H9 (cell line): Measurements from ENCODE around the gene AGBL4. TPM values are rescaled to one million over a fixed set of nuclear protein-coding genes. Genes with fewer than 3 reads are reported as not detected.

Source experiments
- DNase-seq: peaks from one replicate; pipeline ENCODE4 v3.0.0-alpha.2; 2017
- H2AFZ ChIP-seq: one replicate; pipeline ENCODE4 v1.6.1; 2013; ENCODE audit warnings: mild to moderate bottlenecking, low read length, control low read depth, moderate library complexity
- H2AK5ac ChIP-seq: 2 replicates; pipeline ENCODE4 v1.6.1; 2013; ENCODE audit warnings: low read length, control low read depth, mixed read lengths; ENCODE audit not compliant: insufficient read length
- H2BK120ac ChIP-seq: one replicate; pipeline ENCODE4 v1.6.1; 2013; ENCODE audit warnings: low read depth, mild to moderate bottlenecking, low read length, control low read depth, inconsistent platforms; ENCODE audit not compliant: poor library complexity, severe bottlenecking
- H2BK12ac ChIP-seq: 2 replicates; pipeline ENCODE4 v1.6.1; 2013; ENCODE audit warnings: low read length, control low read depth, mixed read lengths, low read depth; ENCODE audit not compliant: insufficient read length
- H2BK15ac ChIP-seq: 2 replicates; pipeline ENCODE4 v1.6.1; 2013; ENCODE audit warnings: low read depth, low read length, control low read depth
- H2BK20ac ChIP-seq: one replicate; pipeline ENCODE4 v1.6.1; 2013; ENCODE audit warnings: low read depth, mild to moderate bottlenecking, low read length, control low read depth, inconsistent platforms; ENCODE audit not compliant: poor library complexity, severe bottlenecking
- H2BK5ac ChIP-seq: 2 replicates; pipeline ENCODE4 v1.6.1; 2013; ENCODE audit warnings: low read length, control low read depth, mixed read lengths; ENCODE audit not compliant: insufficient read length
- H3K14ac ChIP-seq: 2 replicates; pipeline ENCODE4 v1.6.1; 2013; ENCODE audit warnings: low read length, control low read depth; ENCODE audit not compliant: insufficient read depth
- H3K18ac ChIP-seq: 2 replicates; pipeline ENCODE4 v1.6.1; 2013; ENCODE audit warnings: low read depth, mild to moderate bottlenecking, mixed read lengths, low read length, control low read depth; ENCODE audit not compliant: insufficient read length
- H3K23ac ChIP-seq: 2 replicates; pipeline ENCODE4 v1.6.1; 2013; ENCODE audit warnings: low read length, control low read depth, mixed read lengths, low read depth; ENCODE audit not compliant: insufficient read length
- H3K23me2 ChIP-seq: 2 replicates; pipeline ENCODE4 v1.6.1; 2013; ENCODE audit warnings: low read depth, mild to moderate bottlenecking, mixed read lengths, low read length, control low read depth; ENCODE audit not compliant: insufficient read length, poor library complexity, severe bottlenecking
- H3K27ac ChIP-seq: 2 replicates; pipeline ENCODE4 v1.5.1; 2013; ENCODE audit warnings: low read length, control low read depth, mixed read lengths, low read depth; ENCODE audit not compliant: insufficient read length
- H3K27me3 ChIP-seq: 2 replicates; pipeline ENCODE4 v1.6.1; 2013; ENCODE audit warnings: low read length, control low read depth, inconsistent platforms; ENCODE audit not compliant: insufficient read depth
- H3K4ac ChIP-seq: 2 replicates; pipeline ENCODE4 v1.6.1; 2013; ENCODE audit warnings: low read depth, mild to moderate bottlenecking, control low read depth, inconsistent platforms, low read length, moderate library complexity
- H3K4me1 ChIP-seq: 2 replicates; pipeline ENCODE4 v1.6.1; 2013; ENCODE audit warnings: low read length, control low read depth, inconsistent platforms; ENCODE audit not compliant: insufficient read depth
- H3K4me2 ChIP-seq: 2 replicates; pipeline ENCODE4 v1.6.1; 2013; ENCODE audit warnings: low read length, control low read depth, mixed read lengths; ENCODE audit not compliant: insufficient read length, insufficient read depth
- H3K56ac ChIP-seq: 2 replicates; pipeline ENCODE4 v1.6.1; 2013; ENCODE audit warnings: low read depth, mild to moderate bottlenecking, mixed read lengths, low read length, control low read depth; ENCODE audit not compliant: insufficient read length
- H3K79me1 ChIP-seq: 2 replicates; pipeline ENCODE4 v1.6.1; 2013; ENCODE audit warnings: low read depth, mild to moderate bottlenecking, moderate library complexity, low read length, control low read depth, inconsistent platforms; ENCODE audit not compliant: insufficient read depth, poor library complexity, severe bottlenecking
- H3K79me2 ChIP-seq: 2 replicates; pipeline ENCODE4 v1.6.1; 2013; ENCODE audit warnings: low read length, control low read depth, inconsistent platforms; ENCODE audit not compliant: insufficient read depth
- H3K9ac ChIP-seq: 2 replicates; pipeline ENCODE4 v1.6.1; 2013; ENCODE audit warnings: low read length, control low read depth, mixed read lengths; ENCODE audit not compliant: insufficient read length; ENCODE audit errors: extremely low read depth
- H3K9me3 ChIP-seq: one replicate; pipeline ENCODE4 v1.6.1; 2013; ENCODE audit warnings: low read depth, low read length, inconsistent platforms; ENCODE audit not compliant: control insufficient read depth
- H3T11ph ChIP-seq: one replicate; pipeline ENCODE4 v1.6.1; 2013; ENCODE audit warnings: mild to moderate bottlenecking, low read length, control low read depth, inconsistent platforms
- H4K20me1 ChIP-seq: one replicate; pipeline ENCODE4 v1.6.1; 2013; ENCODE audit not compliant: control insufficient read depth, insufficient read length, insufficient read depth
- H4K5ac ChIP-seq: 2 replicates; pipeline ENCODE4 v1.6.1; 2013; ENCODE audit warnings: low read depth, mild to moderate bottlenecking, mixed read lengths, low read length, control low read depth; ENCODE audit not compliant: insufficient read length
- H4K8ac ChIP-seq: replicated peaks from 2 replicates; pipeline ENCODE4 v1.6.1; 2013; ENCODE audit warnings: low read length, control low read depth, mixed read lengths, low read depth; ENCODE audit not compliant: insufficient read length
- H4K91ac ChIP-seq: 2 replicates; pipeline ENCODE4 v1.6.1; 2013; ENCODE audit warnings: low read depth, mild to moderate bottlenecking, moderate library complexity, mixed read lengths, low read length, control low read depth; ENCODE audit not compliant: insufficient read length
- H3K27ac Mint-ChIP-seq, 3 experiments: 2 replicates in 2 of 3; 3 replicates in 1 of 3; pipeline ENCODE4 v1.8.0; 2020 to 2021; ENCODE audit warnings: mixed read lengths in 3 of 3, mild to moderate bottlenecking in 1 of 3, moderate library complexity in 1 of 3
- H3K27me3 Mint-ChIP-seq: 2 replicates; pipeline ENCODE4 v1.8.0; 2021; ENCODE audit warnings: low read depth, mild to moderate bottlenecking, moderate library complexity, mixed read lengths
- H3K36me3 Mint-ChIP-seq, 3 experiments: 2 replicates in 2 of 3; 3 replicates in 1 of 3; pipeline ENCODE4 v1.8.0; 2020 to 2021; ENCODE audit warnings: low read depth in 3 of 3, mixed read lengths in 3 of 3; ENCODE audit not compliant: insufficient read depth in 1 of 3
- H3K4me1 Mint-ChIP-seq, 2 experiments: 2 replicates each; pipeline ENCODE4 v1.8.0; 2020; ENCODE audit warnings: mixed read lengths in 2 of 2
- H3K4me3 Mint-ChIP-seq, 2 experiments: 2 replicates in 1 of 2; 3 replicates in 1 of 2; pipeline ENCODE4 v1.8.0; 2020 to 2021; ENCODE audit warnings: mild to moderate bottlenecking in 2 of 2, mixed read lengths in 2 of 2, moderate library complexity in 1 of 2
- H3K9me3 Mint-ChIP-seq, 2 experiments: 2 replicates in 1 of 2; 3 replicates in 1 of 2; pipeline ENCODE4 v1.8.0; 2020; ENCODE audit warnings: mild to moderate bottlenecking in 2 of 2, mixed read lengths in 2 of 2, moderate library complexity in 1 of 2
- CTCF ChIP-seq: fragments of 200-600 bp; sonication (generic); conservative IDR thresholded peaks from 3 replicates; pipeline ENCODE4 v1.8.0; 2021; ENCODE audit warnings: antibody characterized with exemption, mild to moderate bottlenecking
- WGBS: extraction: QIAGEN DNeasy Blood & Tissue Kit; methylation state at CpG from one replicate; pipeline ENCODE4 v1.1.7; 2013; ENCODE audit warnings: missing lambda C conversion rate, low lambda C conversion rate, mixed read lengths; ENCODE audit not compliant: insufficient read length; ENCODE audit errors: extremely low coverage; 5-methylcytosine and 5-hydroxymethylcytosine counted together
- total RNA-seq: library from RNA; stranded (reverse); gene quantifications from 2 replicates; pipeline ENCODE4 v1.2.1, GENCODE V29; 2021

AGBL4 gene
- total RNA-seq, 1 experiment from 2014 or later = not detected

- Histone ChIP-seq H4K20me1 (no peaks in the 10 kb centered on the region), H3K79me1 (no peaks in the 10 kb centered on the region), H3K14ac (no peak overlapping the region), H2BK12ac (no peak overlapping the region), H2AK5ac (no peak overlapping the region), H3K4me1 (no peaks in the 10 kb centered on the region), H3K9ac (no peak overlapping the region), H3K9me3 (peaks cover 80% of the 10 kb centered on the region), H3T11ph (no peak overlapping the region), H2BK15ac (no peak overlapping the region), H4K91ac (no peak overlapping the region), H3K27ac (no peak overlapping the region), H3K23ac (no peak overlapping the region), H2BK5ac (no peak overlapping the region), H3K4me2 (no peak overlapping the region), H2BK20ac (no peak overlapping the region), H3K4ac (no peak overlapping the region), H2AFZ (no peak overlapping the region), H4K5ac (no peak overlapping the region), H3K23me2 (no peaks in the 10 kb centered on the region), H3K56ac (no peak overlapping the region), H3K27me3 (no peaks in the 10 kb centered on the region), H4K8ac (no peak overlapping the region), H2BK120ac (no peak overlapping the region), H3K18ac (no peak overlapping the region), H3K79me2 (no peaks in the 10 kb centered on the region)
- Mint-ChIP-seq H3K9me3 (peaks cover 77 to 88% of the 10 kb centered on the region in 2 experiments), H3K4me1 (no peaks in the 10 kb centered on the region), H3K4me3 (no peak overlapping the region), H3K27me3 (peaks cover 2% of the 10 kb centered on the region; the same call in 1 of the 2 replicates), H3K27ac (no peak overlapping the region), H3K36me3 (peaks cover 6 to 27% (median 8%) of the 10 kb centered on the region in 3 experiments; a peak in 6 of 7 replicates)
- WGBS = no CpG with 5 or more reads among the region's 2 CpGs
- TF ChIP-seq CTCF = no peak
- no peak for DNase-seq
These were observed 729.2 kb downstream of the AGBL4 start for GRCh38 chr1:49294539-49294938.
